WTC11 (cell line): ENCODE data around the gene PTPN7. TPM values are rescaled to one million over a fixed set of nuclear protein-coding genes. Genes with fewer than 3 reads are reported as not detected.

ENCODE experiments used
- ATAC-seq: fragments of 200-7000 bp; cut with Tn5 transposase; 2 replicates; pipeline ENCODE4 v1.10.0; 2021; ENCODE audit warnings: mild to moderate bottlenecking, moderate library complexity
- CTCF ChIA-PET: fragments of 300-600 bp; sonication (Branson Sonifier 250); formaldehyde crosslinking; loops from one replicate; lab custom pipeline; 2021; ENCODE audit warnings: antibody characterized with exemption; lab: Charles Lee
- POLR2A ChIA-PET: fragments of 350-600 bp; sonication (Branson Sonifier 250); formaldehyde crosslinking; loops from one replicate; lab custom pipeline; 2021; ENCODE audit warnings: antibody characterized with exemption; lab: Charles Lee
- DNase-seq: peaks from one replicate; pipeline ENCODE4 v3.0.0; 2021; ENCODE audit warnings: low spot score
- H3K27ac Mint-ChIP-seq: 2 replicates; pipeline ENCODE4 v1.8.0; 2021; ENCODE audit warnings: mixed read lengths
- H3K27me3 Mint-ChIP-seq: 2 replicates; pipeline ENCODE4 v1.8.0; 2021; ENCODE audit warnings: low read depth, mild to moderate bottlenecking, moderate library complexity, mixed read lengths
- H3K36me3 Mint-ChIP-seq: 2 replicates; pipeline ENCODE4 v1.8.0; 2021; ENCODE audit warnings: mixed read lengths
- H3K4me1 Mint-ChIP-seq: 2 replicates; pipeline ENCODE4 v1.8.0; 2022; ENCODE audit warnings: mixed read lengths
- H3K4me3 Mint-ChIP-seq: 2 replicates; pipeline ENCODE4 v1.8.0; 2021; ENCODE audit warnings: mild to moderate bottlenecking, moderate library complexity, mixed read lengths
- H3K9me3 Mint-ChIP-seq: 2 replicates; pipeline ENCODE4 v1.8.0; 2021; ENCODE audit warnings: mixed read lengths
- CREB1 ChIP-seq: sonication (generic); formaldehyde crosslinking; IDR thresholded peaks from 2 replicates; pipeline ENCODE4 v1.8.0; 2023; ENCODE audit warnings: mild to moderate bottlenecking, missing genetic modification reagents
- FOXJ3 ChIP-seq: sonication (generic); formaldehyde crosslinking; IDR thresholded peaks from 2 replicates; pipeline ENCODE4 v1.9.0; 2021; ENCODE audit warnings: missing genetic modification reagents, mild to moderate bottlenecking, borderline replicate concordance
- FOXP1 ChIP-seq: sonication (generic); formaldehyde crosslinking; IDR thresholded peaks from 2 replicates; pipeline ENCODE4 v1.8.0; 2022; ENCODE audit warnings: missing genetic modification reagents, mild to moderate bottlenecking, moderate library complexity, borderline replicate concordance
- NFE2L1 ChIP-seq: sonication (generic); formaldehyde crosslinking; IDR thresholded peaks from 2 replicates; pipeline ENCODE4 v1.8.1; 2023; ENCODE audit warnings: missing genetic modification reagents
- NR2C2 ChIP-seq: sonication (generic); formaldehyde crosslinking; IDR thresholded peaks from 2 replicates; pipeline ENCODE4 v1.8.0; 2022; ENCODE audit warnings: mild to moderate bottlenecking, missing genetic modification reagents
- PRRX2 ChIP-seq: fragments of 250-450 bp; sonication (Bioruptor Pico); IDR thresholded peaks from 2 replicates; pipeline ENCODE4 v1.8.0; 2021; ENCODE audit warnings: mild to moderate bottlenecking
- SP1 ChIP-seq: sonication (generic); formaldehyde crosslinking; conservative IDR thresholded peaks from 2 replicates; pipeline ENCODE4 v1.8.1; 2022; ENCODE audit warnings: missing genetic modification reagents
- ZNF121 ChIP-seq: sonication (generic); formaldehyde crosslinking; IDR thresholded peaks from 2 replicates; pipeline ENCODE4 v1.8.0; 2023; ENCODE audit warnings: missing genetic modification reagents
- ZNF317 ChIP-seq: sonication (generic); formaldehyde crosslinking; IDR thresholded peaks from 2 replicates; pipeline ENCODE4 v1.8.1; 2023; ENCODE audit warnings: low read depth, mild to moderate bottlenecking, moderate library complexity, missing genetic modification reagents, borderline replicate concordance
- total RNA-seq: library from RNA; stranded (reverse); gene quantifications from 3 replicates; pipeline ENCODE4 v1.2.3, GENCODE V29; 2021
- TF ChIP-seq, protein P1 (sequence below): fragments of 250-450 bp; sonication (Bioruptor Pico); IDR thresholded peaks from 2 replicates; pipeline ENCODE4 v1.9.0; 2021; ENCODE audit warnings: moderate library complexity, mild to moderate bottlenecking, inconsistent platforms, borderline replicate concordance
- TF ChIP-seq, protein P2 (sequence below): sonication (generic); formaldehyde crosslinking; IDR thresholded peaks from 2 replicates; pipeline ENCODE4 v1.8.1; 2023; ENCODE audit warnings: mild to moderate bottlenecking, moderate library complexity, missing genetic modification reagents
- TF ChIP-seq, protein P3 (sequence below): sonication (generic); formaldehyde crosslinking; IDR thresholded peaks from 2 replicates; pipeline ENCODE4 v1.8.1; 2023; ENCODE audit warnings: mild to moderate bottlenecking, missing genetic modification reagents, moderate library complexity
- TF ChIP-seq, protein P4 (sequence below): sonication (generic); formaldehyde crosslinking; IDR thresholded peaks from 2 replicates; pipeline ENCODE4 v1.8.1; 2023; ENCODE audit warnings: mild to moderate bottlenecking, missing genetic modification reagents, borderline replicate concordance
- TF ChIP-seq, protein P5 (sequence below): sonication (generic); formaldehyde crosslinking; IDR thresholded peaks from 2 replicates; pipeline ENCODE4 v1.8.0; 2022; ENCODE audit warnings: missing genetic modification reagents
- TF ChIP-seq, protein P6 (sequence below): fragments of 250-450 bp; sonication (Bioruptor Pico); IDR thresholded peaks from 2 replicates; pipeline ENCODE4 v1.8.0; 2021; ENCODE audit warnings: mild to moderate bottlenecking
- TF ChIP-seq, protein P7 (sequence below): sonication (generic); formaldehyde crosslinking; IDR thresholded peaks from 2 replicates; pipeline ENCODE4 v1.8.1; 2022; ENCODE audit warnings: low read depth, mild to moderate bottlenecking, moderate library complexity, missing genetic modification reagents, borderline replicate concordance

PTPN7 gene
- total RNA-seq, 1 experiment from 2014 or later = 0.98 TPM

DNA sequence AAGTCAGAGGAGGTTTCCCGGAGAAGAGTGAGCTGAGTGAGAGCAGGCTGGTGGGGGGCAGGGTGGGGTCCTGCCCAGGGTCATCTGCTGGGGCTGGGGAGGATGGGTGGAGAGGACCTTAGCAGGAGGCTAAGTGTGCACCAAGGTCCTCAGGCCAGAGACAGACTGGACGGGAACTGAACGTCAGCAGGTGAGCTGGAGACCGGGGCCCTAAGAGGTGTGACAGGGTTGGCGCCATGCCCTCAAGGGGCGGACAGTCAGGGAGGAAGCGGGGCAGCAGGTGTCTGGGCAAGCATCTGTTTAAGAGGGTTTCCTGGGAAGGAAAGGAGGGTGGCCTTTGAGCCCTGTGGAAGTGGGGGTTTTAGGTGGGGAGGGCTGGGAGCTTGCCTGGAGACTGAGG lies 13.6 kb upstream of the PTPN7 start (continued):
- TF ChIP-seq, protein P1, sequence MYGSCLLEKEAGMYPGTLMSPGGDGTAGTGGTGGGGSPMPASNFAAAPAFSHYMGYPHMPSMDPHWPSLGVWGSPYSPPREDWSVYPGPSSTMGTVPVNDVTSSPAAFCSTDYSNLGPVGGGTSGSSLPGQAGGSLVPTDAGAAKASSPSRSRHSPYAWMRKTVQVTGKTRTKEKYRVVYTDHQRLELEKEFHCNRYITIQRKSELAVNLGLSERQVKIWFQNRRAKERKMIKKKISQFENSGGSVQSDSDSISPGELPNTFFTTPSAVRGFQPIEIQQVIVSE = no peak
- TF ChIP-seq, all 79 proteins: peak for 0

DNA sequence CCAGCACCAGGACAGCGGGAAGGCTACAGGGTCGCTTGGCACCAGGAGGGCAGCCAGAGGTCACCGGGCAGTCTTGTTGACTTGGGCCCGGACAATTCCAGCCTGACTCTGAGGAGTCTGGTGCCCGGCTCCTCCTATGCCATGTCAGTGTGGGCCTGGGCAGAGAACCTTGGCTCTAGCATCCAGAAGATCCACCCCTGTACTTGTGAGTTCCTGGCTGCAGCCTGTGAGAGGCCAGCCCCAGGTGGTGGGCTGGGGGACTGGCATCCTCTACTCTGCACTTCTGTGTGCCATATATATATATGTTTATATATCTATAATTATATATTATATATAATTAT lies 11.6 kb upstream of the PTPN7 start:
- Mint-ChIP-seq H3K9me3 (no peaks in the 10 kb centered on the region), H3K27me3 (no peaks in the 10 kb centered on the region), H3K27ac (no peak overlapping the region), H3K4me3 (no peak overlapping the region), H3K4me1 (peaks cover 2% of the 10 kb centered on the region; the same call in 1 of the 2 replicates), H3K36me3 (no peaks in the 10 kb centered on the region)
- CTCF ChIA-PET = interaction anchor here (1.1 to 1.4 kb wide), 2 partner anchors 13 to 17 kb away, joined by 3 read pairs; no protein-coding TSS in a partner anchor
- DNase-seq (no peak), ATAC-seq (no peak)
- TF ChIP-seq, protein P2, sequence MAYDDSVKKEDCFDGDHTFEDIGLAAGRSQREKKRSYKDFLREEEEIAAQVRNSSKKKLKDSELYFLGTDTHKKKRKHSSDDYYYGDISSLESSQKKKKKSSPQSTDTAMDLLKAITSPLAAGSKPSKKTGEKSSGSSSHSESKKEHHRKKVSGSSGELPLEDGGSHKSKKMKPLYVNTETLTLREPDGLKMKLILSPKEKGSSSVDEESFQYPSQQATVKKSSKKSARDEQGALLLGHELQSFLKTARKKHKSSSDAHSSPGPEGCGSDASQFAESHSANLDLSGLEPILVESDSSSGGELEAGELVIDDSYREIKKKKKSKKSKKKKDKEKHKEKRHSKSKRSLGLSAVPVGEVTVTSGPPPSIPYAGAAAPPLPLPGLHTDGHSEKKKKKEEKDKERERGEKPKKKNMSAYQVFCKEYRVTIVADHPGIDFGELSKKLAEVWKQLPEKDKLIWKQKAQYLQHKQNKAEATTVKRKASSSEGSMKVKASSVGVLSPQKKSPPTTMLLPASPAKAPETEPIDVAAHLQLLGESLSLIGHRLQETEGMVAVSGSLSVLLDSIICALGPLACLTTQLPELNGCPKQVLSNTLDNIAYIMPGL (CRISPR knock-in tag) = no peak
- TF ChIP-seq ZNF317 (CRISPR knock-in tag) (no peak), SP1 (CRISPR knock-in tag) (no peak), NFE2L1 (CRISPR knock-in tag) (no peak), NR2C2 (CRISPR knock-in tag) (no peak), PRRX2 (CRISPR knock-in tag) (no peak), CREB1 (no peak), FOXP1 (CRISPR knock-in tag) (no peak), FOXJ3 (no peak), ZNF121 (CRISPR knock-in tag) (no peak)
- TF ChIP-seq, protein P3, sequence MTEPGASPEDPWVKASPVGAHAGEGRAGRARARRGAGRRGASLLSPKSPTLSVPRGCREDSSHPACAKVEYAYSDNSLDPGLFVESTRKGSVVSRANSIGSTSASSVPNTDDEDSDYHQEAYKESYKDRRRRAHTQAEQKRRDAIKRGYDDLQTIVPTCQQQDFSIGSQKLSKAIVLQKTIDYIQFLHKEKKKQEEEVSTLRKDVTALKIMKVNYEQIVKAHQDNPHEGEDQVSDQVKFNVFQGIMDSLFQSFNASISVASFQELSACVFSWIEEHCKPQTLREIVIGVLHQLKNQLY (CRISPR knock-in tag) = no peak
- TF ChIP-seq, protein P4, sequence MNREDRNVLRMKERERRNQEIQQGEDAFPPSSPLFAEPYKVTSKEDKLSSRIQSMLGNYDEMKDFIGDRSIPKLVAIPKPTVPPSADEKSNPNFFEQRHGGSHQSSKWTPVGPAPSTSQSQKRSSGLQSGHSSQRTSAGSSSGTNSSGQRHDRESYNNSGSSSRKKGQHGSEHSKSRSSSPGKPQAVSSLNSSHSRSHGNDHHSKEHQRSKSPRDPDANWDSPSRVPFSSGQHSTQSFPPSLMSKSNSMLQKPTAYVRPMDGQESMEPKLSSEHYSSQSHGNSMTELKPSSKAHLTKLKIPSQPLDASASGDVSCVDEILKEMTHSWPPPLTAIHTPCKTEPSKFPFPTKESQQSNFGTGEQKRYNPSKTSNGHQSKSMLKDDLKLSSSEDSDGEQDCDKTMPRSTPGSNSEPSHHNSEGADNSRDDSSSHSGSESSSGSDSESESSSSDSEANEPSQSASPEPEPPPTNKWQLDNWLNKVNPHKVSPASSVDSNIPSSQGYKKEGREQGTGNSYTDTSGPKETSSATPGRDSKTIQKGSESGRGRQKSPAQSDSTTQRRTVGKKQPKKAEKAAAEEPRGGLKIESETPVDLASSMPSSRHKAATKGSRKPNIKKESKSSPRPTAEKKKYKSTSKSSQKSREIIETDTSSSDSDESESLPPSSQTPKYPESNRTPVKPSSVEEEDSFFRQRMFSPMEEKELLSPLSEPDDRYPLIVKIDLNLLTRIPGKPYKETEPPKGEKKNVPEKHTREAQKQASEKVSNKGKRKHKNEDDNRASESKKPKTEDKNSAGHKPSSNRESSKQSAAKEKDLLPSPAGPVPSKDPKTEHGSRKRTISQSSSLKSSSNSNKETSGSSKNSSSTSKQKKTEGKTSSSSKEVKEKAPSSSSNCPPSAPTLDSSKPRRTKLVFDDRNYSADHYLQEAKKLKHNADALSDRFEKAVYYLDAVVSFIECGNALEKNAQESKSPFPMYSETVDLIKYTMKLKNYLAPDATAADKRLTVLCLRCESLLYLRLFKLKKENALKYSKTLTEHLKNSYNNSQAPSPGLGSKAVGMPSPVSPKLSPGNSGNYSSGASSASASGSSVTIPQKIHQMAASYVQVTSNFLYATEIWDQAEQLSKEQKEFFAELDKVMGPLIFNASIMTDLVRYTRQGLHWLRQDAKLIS (CRISPR knock-in tag) = no peak
- TF ChIP-seq, protein P5, sequence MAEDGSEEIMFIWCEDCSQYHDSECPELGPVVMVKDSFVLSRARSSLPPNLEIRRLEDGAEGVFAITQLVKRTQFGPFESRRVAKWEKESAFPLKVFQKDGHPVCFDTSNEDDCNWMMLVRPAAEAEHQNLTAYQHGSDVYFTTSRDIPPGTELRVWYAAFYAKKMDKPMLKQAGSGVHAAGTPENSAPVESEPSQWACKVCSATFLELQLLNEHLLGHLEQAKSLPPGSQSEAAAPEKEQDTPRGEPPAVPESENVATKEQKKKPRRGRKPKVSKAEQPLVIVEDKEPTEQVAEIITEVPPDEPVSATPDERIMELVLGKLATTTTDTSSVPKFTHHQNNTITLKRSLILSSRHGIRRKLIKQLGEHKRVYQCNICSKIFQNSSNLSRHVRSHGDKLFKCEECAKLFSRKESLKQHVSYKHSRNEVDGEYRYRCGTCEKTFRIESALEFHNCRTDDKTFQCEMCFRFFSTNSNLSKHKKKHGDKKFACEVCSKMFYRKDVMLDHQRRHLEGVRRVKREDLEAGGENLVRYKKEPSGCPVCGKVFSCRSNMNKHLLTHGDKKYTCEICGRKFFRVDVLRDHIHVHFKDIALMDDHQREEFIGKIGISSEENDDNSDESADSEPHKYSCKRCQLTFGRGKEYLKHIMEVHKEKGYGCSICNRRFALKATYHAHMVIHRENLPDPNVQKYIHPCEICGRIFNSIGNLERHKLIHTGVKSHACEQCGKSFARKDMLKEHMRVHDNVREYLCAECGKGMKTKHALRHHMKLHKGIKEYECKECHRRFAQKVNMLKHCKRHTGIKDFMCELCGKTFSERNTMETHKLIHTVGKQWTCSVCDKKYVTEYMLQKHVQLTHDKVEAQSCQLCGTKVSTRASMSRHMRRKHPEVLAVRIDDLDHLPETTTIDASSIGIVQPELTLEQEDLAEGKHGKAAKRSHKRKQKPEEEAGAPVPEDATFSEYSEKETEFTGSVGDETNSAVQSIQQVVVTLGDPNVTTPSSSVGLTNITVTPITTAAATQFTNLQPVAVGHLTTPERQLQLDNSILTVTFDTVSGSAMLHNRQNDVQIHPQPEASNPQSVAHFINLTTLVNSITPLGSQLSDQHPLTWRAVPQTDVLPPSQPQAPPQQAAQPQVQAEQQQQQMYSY (CRISPR knock-in tag) = no peak
- TF ChIP-seq, protein P6, sequence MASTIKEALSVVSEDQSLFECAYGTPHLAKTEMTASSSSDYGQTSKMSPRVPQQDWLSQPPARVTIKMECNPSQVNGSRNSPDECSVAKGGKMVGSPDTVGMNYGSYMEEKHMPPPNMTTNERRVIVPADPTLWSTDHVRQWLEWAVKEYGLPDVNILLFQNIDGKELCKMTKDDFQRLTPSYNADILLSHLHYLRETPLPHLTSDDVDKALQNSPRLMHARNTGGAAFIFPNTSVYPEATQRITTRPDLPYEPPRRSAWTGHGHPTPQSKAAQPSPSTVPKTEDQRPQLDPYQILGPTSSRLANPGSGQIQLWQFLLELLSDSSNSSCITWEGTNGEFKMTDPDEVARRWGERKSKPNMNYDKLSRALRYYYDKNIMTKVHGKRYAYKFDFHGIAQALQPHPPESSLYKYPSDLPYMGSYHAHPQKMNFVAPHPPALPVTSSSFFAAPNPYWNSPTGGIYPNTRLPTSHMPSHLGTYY (CRISPR knock-in tag) = no peak
- TF ChIP-seq, protein P7, sequence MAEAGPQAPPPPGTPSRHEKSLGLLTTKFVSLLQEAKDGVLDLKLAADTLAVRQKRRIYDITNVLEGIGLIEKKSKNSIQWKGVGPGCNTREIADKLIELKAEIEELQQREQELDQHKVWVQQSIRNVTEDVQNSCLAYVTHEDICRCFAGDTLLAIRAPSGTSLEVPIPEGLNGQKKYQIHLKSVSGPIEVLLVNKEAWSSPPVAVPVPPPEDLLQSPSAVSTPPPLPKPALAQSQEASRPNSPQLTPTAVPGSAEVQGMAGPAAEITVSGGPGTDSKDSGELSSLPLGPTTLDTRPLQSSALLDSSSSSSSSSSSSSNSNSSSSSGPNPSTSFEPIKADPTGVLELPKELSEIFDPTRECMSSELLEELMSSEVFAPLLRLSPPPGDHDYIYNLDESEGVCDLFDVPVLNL = no peak
- POLR2A ChIA-PET = no interaction called here
